ENCODE data around the gene ATXN1.

GRCh38 chr6:16397623-16398022 lies 363.6 kb downstream of the ATXN1 start:
- TF ChIP-seq EP300 (conservative IDR thresholded peaks at IDR 0.05; ENCODE audit: poor library complexity, severe bottlenecking), result no peak
- TF ChIP-seq, protein P1, sequence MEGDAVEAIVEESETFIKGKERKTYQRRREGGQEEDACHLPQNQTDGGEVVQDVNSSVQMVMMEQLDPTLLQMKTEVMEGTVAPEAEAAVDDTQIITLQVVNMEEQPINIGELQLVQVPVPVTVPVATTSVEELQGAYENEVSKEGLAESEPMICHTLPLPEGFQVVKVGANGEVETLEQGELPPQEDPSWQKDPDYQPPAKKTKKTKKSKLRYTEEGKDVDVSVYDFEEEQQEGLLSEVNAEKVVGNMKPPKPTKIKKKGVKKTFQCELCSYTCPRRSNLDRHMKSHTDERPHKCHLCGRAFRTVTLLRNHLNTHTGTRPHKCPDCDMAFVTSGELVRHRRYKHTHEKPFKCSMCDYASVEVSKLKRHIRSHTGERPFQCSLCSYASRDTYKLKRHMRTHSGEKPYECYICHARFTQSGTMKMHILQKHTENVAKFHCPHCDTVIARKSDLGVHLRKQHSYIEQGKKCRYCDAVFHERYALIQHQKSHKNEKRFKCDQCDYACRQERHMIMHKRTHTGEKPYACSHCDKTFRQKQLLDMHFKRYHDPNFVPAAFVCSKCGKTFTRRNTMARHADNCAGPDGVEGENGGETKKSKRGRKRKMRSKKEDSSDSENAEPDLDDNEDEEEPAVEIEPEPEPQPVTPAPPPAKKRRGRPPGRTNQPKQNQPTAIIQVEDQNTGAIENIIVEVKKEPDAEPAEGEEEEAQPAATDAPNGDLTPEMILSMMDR (IDR thresholded peaks at IDR 0.05; ENCODE audit: poor library complexity, severe bottlenecking), result no peak

Data from neural cell (in vitro differentiated cells).